ENCODE measurements around the gene SLC39A13.

DNA sequence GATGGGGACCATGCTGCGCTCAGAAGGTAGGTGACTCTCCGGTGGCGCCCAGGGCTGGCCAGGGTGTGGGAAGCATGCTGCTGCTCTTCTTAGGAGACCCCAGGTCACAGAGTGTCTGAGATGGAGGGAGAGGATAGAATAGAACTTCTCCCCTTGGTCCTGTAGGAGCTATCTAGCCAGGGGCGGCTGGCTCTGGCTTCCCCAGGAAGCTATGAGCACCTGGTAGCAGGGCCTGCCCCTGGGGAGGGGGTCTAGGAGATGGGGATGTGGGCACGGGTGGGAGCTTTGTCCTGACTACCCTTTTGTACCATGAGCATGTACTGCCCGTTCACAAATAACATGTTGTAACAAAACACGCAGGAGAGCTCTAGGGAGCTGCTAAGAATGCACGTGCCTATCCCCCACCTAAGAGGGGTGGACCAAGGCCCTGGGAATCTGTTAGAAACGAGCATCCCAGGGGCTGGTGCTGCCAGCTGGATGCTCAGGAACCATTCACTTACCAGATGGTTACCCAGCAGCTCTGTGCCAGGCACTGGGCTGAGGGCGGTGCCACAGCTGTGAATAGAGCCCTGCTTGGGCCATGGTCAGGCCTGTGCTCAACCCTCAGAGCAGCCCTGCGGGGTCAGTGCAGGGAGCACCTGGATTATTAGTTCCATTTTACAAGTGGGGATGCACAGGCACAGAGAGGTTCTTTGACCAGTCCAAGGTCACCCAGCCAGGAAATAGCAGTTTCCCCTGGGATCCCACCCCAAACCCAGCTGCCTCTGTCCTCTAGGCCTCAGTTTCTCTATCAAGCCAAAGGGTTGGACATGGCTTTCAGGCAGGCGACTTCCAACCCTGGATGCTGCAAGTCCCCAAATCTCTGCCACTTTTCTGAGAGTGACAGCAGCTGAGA lies 2.2 kb downstream of the SLC39A13 start:
- TF ChIP-seq, protein P1, sequence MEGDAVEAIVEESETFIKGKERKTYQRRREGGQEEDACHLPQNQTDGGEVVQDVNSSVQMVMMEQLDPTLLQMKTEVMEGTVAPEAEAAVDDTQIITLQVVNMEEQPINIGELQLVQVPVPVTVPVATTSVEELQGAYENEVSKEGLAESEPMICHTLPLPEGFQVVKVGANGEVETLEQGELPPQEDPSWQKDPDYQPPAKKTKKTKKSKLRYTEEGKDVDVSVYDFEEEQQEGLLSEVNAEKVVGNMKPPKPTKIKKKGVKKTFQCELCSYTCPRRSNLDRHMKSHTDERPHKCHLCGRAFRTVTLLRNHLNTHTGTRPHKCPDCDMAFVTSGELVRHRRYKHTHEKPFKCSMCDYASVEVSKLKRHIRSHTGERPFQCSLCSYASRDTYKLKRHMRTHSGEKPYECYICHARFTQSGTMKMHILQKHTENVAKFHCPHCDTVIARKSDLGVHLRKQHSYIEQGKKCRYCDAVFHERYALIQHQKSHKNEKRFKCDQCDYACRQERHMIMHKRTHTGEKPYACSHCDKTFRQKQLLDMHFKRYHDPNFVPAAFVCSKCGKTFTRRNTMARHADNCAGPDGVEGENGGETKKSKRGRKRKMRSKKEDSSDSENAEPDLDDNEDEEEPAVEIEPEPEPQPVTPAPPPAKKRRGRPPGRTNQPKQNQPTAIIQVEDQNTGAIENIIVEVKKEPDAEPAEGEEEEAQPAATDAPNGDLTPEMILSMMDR (IDR thresholded peaks at IDR 0.05; ENCODE audit: insufficient read depth, low read length, poor library complexity, severe bottlenecking): no peak
- no peak for TF ChIP-seq EZH2phosphoT487 (conservative IDR thresholded peaks at IDR 0.05; ENCODE audit: low read length)

All from SU-DHL-6 (cell line).